ENCODE results near the gene COX8C. TPM values are rescaled to one million over a fixed set of nuclear protein-coding genes. Genes with fewer than 3 reads are reported as not detected.
"Not testable (repeated sequence)": the region's sequence is repeated elsewhere in the genome, so short reads cannot be mapped to it uniquely, and the experiment has no call there.

COX8C gene
- total and polyA plus RNA-seq, 2 experiments from 2014 or later = 0.56 TPM; not detected in 1

- Histone ChIP-seq H3K4me3 (no peak overlapping the region), H3K27ac (no peak overlapping the region), H3K36me3 (no peaks in the 10 kb centered on the region), H3K4me1 (ENCODE audit: low read depth) (peaks cover 7% of the 10 kb centered on the region), H3K27me3 (no peaks in the 10 kb centered on the region), H3K9me3 (ENCODE audit: low read depth) (no peaks in the 10 kb centered on the region)
- TF ChIP-seq CTCF (IDR thresholded peaks at IDR 0.05; ENCODE audit: low read depth, low read length) = no peak
- no peak for DNase-seq (ENCODE audit: low read depth in 1 of 2, low spot score in 1 of 2)
Observed at GRCh38 chr14:93347850-93348249, 868 bp downstream of the COX8C start.

GRCh38 chr14:93348292-93348691, 1.3 kb downstream of the COX8C start:
- peaks cover 7% of the 10 kb centered on the region for H3K4me1 ChIP-seq (ENCODE audit: low read depth)
- H3K27ac ChIP-seq = no peak overlapping the region
- H3K36me3 ChIP-seq = no peaks in the 10 kb centered on the region
- DNase-seq (ENCODE audit: low read depth in 1 of 2, low spot score in 1 of 2) = no peak
- no peaks in the 10 kb centered on the region for H3K27me3 ChIP-seq
- no peak overlapping the region for H3K4me3 ChIP-seq
- no peak for TF ChIP-seq CTCF (IDR thresholded peaks at IDR 0.05; ENCODE audit: low read depth, low read length)
- no peaks in the 10 kb centered on the region for H3K9me3 ChIP-seq (ENCODE audit: low read depth)

GRCh38 chr14:93354873-93355272, 7.9 kb downstream of the COX8C start:
- not testable (repeated sequence) for H3K27ac ChIP-seq; H3K36me3 ChIP-seq; H3K9me3 ChIP-seq (ENCODE audit: low read depth); H3K27me3 ChIP-seq; H3K4me3 ChIP-seq; H3K4me1 ChIP-seq (ENCODE audit: low read depth)
- peak in 1 of 2 donors; percentile 5 for DNase-seq (ENCODE audit: low read depth in 1 of 2, low spot score in 1 of 2)

GRCh38 chr14:93368996-93369712, 22.2 kb downstream of the COX8C start:
- Histone ChIP-seq H3K4me1 (ENCODE audit: low read depth) (no peaks in the 10 kb centered on the region), H3K27me3 (no peaks in the 10 kb centered on the region), H3K27ac (no peak overlapping the region), H3K36me3 (no peaks in the 10 kb centered on the region), H3K4me3 (no peak overlapping the region), H3K9me3 (ENCODE audit: low read depth) (no peaks in the 10 kb centered on the region)
- DNase-seq (ENCODE audit: low read depth in 1 of 2, low spot score in 1 of 2) = no peak
- TF ChIP-seq CTCF (IDR thresholded peaks at IDR 0.05; ENCODE audit: low read depth, low read length) = no peak

- Histone ChIP-seq H3K9me3 (ENCODE audit: low read depth) (no peaks in the 10 kb centered on the region), H3K4me1 (ENCODE audit: low read depth) (no peaks in the 10 kb centered on the region), H3K27ac (no peak overlapping the region), H3K27me3 (no peaks in the 10 kb centered on the region), H3K4me3 (no peak overlapping the region), H3K36me3 (no peaks in the 10 kb centered on the region)
- no peak for TF ChIP-seq CTCF (IDR thresholded peaks at IDR 0.05; ENCODE audit: low read depth, low read length)
- no peak for DNase-seq (ENCODE audit: low read depth in 1 of 2, low spot score in 1 of 2)
Observed at GRCh38 chr14:93369713-93370266, 22.8 kb downstream of the COX8C start.

GRCh38 chr14:93375673-93376156, 28.7 kb downstream of the COX8C start:
- no peaks in the 10 kb centered on the region for H3K36me3 ChIP-seq
- no peak for DNase-seq (ENCODE audit: low read depth in 1 of 2, low spot score in 1 of 2)
- no peaks in the 10 kb centered on the region for H3K4me1 ChIP-seq (ENCODE audit: low read depth)
- H3K27me3 ChIP-seq = no peaks in the 10 kb centered on the region
- no peaks in the 10 kb centered on the region for H3K9me3 ChIP-seq (ENCODE audit: low read depth)
- H3K4me3 ChIP-seq = no peak overlapping the region
- no peak overlapping the region for H3K27ac ChIP-seq
- TF ChIP-seq CTCF (IDR thresholded peaks at IDR 0.05; ENCODE audit: low read depth, low read length) = no peak

All from cardiac muscle cell (in vitro differentiated cells and primary cell).